ENCODE results near the gene FGF18. TPM values are rescaled to one million over a fixed set of nuclear protein-coding genes. Genes with fewer than 3 reads are reported as not detected.
"Not testable (repeated sequence)": the region's sequence is repeated elsewhere in the genome, so short reads cannot be mapped to it uniquely, and the experiment has no call there.

Gene FGF18
- total RNA-seq, 1 donor from 2014 or later, result 1.2 TPM

DNA sequence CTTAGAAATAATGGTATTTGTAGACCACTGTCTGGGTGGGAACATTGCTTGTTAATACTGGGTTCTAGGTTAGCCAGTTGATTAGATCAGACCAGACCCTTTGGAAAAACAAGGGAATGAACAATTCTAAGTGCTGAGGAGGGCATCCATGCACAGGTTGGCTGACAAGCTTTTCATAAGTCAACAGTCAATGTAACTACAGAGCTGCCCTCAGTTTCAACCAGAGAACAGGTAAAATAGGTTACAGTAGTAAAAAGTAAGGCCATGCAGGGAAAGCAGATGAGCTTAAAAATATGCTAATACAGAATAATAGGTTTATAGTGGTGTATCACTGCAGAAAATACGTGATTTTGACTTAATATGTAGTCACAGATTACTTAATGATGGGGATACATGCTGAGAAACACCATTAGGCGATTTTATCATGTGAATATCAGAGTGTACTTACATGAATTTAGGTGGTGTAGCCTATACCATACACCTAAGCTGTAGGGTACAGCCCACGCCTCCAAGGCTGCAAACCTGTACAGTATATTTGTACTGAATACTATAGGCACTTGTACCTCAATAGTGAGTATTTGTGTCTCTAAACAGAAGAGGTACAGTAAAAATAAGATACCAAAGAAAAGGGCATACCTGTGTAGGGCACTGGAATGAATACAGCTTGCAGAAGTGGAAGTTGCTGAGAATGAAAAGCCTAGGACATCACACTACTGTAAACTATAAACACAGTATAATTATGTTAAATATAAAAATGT is 6.1 kb upstream of the FGF18 start:
- Histone ChIP-seq H4K20me1 (ENCODE audit: insufficient read depth, low read length) (peaks cover 93% of the 10 kb centered on the region), H3K36me3 (ENCODE audit: insufficient read depth, low read length) (peaks cover 50% of the 10 kb centered on the region), H3K79me2 (ENCODE audit: insufficient read depth, low read length) (peaks cover 43% of the 10 kb centered on the region), H3K27me3 (ENCODE audit: insufficient read depth, low read length) (no peaks in the 10 kb centered on the region), H3K4me1 (ENCODE audit: insufficient read depth, low read length) (peaks cover 13% of the 10 kb centered on the region), H3K9me3 (ENCODE audit: insufficient read depth, low read depth, low read length) (no peaks in the 10 kb centered on the region), H3K4me3 (ENCODE audit: insufficient read depth, low read depth, low read length) (no peak overlapping the region), H3K9ac (ENCODE audit: low read length) (no peak overlapping the region), H3K4me2 (ENCODE audit: low read length) (no peak overlapping the region), H2AFZ (ENCODE audit: low read depth, low read length) (no peak overlapping the region), H3K27ac (ENCODE audit: low read depth, low read length) (no peak overlapping the region)
- Mint-ChIP-seq H3K27ac (ENCODE audit: unreplicated experiment) (no peak overlapping the region), H3K4me1 (ENCODE audit: low read depth, unreplicated experiment) (peaks cover 23% of the 10 kb centered on the region), H3K27me3 (ENCODE audit: low read depth, unreplicated experiment) (no peaks in the 10 kb centered on the region), H3K4me3 (ENCODE audit: unreplicated experiment) (no peak overlapping the region), H3K9me3 (ENCODE audit: unreplicated experiment) (no peaks in the 10 kb centered on the region), H3K36me3 (ENCODE audit: low read depth, unreplicated experiment) (peaks cover 12% of the 10 kb centered on the region)
- TF ChIP-seq, protein P1, sequence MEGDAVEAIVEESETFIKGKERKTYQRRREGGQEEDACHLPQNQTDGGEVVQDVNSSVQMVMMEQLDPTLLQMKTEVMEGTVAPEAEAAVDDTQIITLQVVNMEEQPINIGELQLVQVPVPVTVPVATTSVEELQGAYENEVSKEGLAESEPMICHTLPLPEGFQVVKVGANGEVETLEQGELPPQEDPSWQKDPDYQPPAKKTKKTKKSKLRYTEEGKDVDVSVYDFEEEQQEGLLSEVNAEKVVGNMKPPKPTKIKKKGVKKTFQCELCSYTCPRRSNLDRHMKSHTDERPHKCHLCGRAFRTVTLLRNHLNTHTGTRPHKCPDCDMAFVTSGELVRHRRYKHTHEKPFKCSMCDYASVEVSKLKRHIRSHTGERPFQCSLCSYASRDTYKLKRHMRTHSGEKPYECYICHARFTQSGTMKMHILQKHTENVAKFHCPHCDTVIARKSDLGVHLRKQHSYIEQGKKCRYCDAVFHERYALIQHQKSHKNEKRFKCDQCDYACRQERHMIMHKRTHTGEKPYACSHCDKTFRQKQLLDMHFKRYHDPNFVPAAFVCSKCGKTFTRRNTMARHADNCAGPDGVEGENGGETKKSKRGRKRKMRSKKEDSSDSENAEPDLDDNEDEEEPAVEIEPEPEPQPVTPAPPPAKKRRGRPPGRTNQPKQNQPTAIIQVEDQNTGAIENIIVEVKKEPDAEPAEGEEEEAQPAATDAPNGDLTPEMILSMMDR (IDR thresholded peaks at IDR 0.05; ENCODE audit: insufficient read depth, low read depth, low read length), result no peak
- no peak for TF ChIP-seq EZH2 (IDR thresholded peaks at IDR 0.05; ENCODE audit: insufficient read depth, low read length)
- DNase-seq (ENCODE audit: low read depth) (no peak), FAIRE-seq (no peak)

DNA sequence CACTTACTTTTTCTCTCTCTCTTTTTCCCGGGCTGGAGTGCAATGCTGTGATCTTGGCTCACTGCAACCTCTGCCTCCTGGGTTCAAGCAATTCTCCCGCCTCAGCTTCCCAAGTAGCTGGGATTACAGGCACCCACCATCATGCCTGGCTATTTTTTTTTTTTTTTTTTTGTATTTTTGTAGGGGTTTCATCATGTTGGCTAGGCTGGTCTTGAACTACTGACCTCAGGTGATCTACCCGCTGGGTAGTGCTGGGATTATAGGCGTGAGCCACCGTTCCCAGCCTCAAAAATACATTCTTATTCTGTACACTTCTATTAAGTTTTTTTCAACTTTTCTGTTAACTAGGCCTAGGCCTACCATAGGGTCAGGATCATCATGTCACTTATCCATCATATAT is 5.5 kb upstream of the FGF18 start:
- H3K27ac ChIP-seq (ENCODE audit: low read depth, low read length); H3K27me3 ChIP-seq (ENCODE audit: insufficient read depth, low read length); H3K27me3 Mint-ChIP-seq (ENCODE audit: low read depth, unreplicated experiment); H3K27ac Mint-ChIP-seq (ENCODE audit: unreplicated experiment); H3K4me3 Mint-ChIP-seq (ENCODE audit: unreplicated experiment); H3K9ac ChIP-seq (ENCODE audit: low read length); FAIRE-seq; H2AFZ ChIP-seq (ENCODE audit: low read depth, low read length); H3K9me3 ChIP-seq (ENCODE audit: insufficient read depth, low read depth, low read length); H3K36me3 Mint-ChIP-seq (ENCODE audit: low read depth, unreplicated experiment); H3K9me3 Mint-ChIP-seq (ENCODE audit: unreplicated experiment); DNase-seq (ENCODE audit: low read depth); H3K4me2 ChIP-seq (ENCODE audit: low read length); H3K4me3 ChIP-seq (ENCODE audit: insufficient read depth, low read depth, low read length): not testable (repeated sequence)
- Histone ChIP-seq H4K20me1 (ENCODE audit: insufficient read depth, low read length) (peaks cover 91% of the 10 kb centered on the region), H3K79me2 (ENCODE audit: insufficient read depth, low read length) (peaks cover 36% of the 10 kb centered on the region), H3K4me1 (ENCODE audit: insufficient read depth, low read length) (peaks cover 14% of the 10 kb centered on the region), H3K36me3 (ENCODE audit: insufficient read depth, low read length) (peaks cover 44% of the 10 kb centered on the region)
- H3K4me1 Mint-ChIP-seq (ENCODE audit: low read depth, unreplicated experiment), result peaks cover 18% of the 10 kb centered on the region

DNA sequence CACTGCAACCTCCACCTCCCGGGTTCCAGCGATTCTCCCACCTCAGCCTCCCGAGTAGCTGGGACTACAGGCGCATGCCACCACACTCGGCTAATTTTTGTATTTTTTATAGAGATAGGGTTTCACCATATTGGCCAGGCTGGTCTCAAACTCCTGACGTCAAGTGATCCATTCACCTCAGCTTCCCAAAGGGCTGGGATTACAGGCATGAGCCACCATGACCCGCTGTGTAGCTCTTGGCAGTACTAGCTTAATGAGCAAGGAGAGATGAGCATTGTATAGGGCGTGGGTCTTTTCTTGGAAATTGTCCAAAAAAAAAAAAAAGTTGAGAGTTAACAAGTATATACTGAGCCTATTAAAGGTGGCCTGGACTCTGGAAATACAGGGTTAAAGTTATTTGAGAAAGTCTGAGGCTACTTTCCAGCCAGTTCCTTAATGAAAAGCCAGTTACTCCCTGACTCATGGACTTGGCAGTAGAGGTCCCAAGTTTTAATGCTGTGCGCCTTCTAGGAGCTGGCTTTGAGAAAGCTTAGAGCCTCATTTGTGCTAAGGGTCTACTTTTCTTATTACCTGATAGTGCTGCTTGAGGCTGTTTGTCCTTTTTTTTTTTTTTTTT is 4.2 kb upstream of the FGF18 start:
- Histone ChIP-seq H4K20me1 (ENCODE audit: insufficient read depth, low read length) (peaks cover 81% of the 10 kb centered on the region), H3K4me1 (ENCODE audit: insufficient read depth, low read length) (peaks cover 8% of the 10 kb centered on the region), H3K9me3 (ENCODE audit: insufficient read depth, low read depth, low read length) (no peaks in the 10 kb centered on the region), H3K4me2 (ENCODE audit: low read length) (no peak overlapping the region), H2AFZ (ENCODE audit: low read depth, low read length) (no peak overlapping the region), H3K9ac (ENCODE audit: low read length) (no peak overlapping the region), H3K36me3 (ENCODE audit: insufficient read depth, low read length) (peaks cover 32% of the 10 kb centered on the region), H3K27me3 (ENCODE audit: insufficient read depth, low read length) (no peaks in the 10 kb centered on the region), H3K27ac (ENCODE audit: low read depth, low read length) (no peak overlapping the region), H3K4me3 (ENCODE audit: insufficient read depth, low read depth, low read length) (no peak overlapping the region), H3K79me2 (ENCODE audit: insufficient read depth, low read length) (peaks cover 24% of the 10 kb centered on the region)
- FAIRE-seq (no peak), DNase-seq (ENCODE audit: low read depth) (peak; percentile 76)
- TF ChIP-seq, protein P1 (IDR thresholded peaks at IDR 0.05; ENCODE audit: insufficient read depth, low read depth, low read length), result no peak
- no peak for TF ChIP-seq EZH2 (IDR thresholded peaks at IDR 0.05; ENCODE audit: insufficient read depth, low read length)
- no peaks in the 10 kb centered on the region for H3K27me3 Mint-ChIP-seq (ENCODE audit: low read depth, unreplicated experiment)
- H3K36me3 Mint-ChIP-seq (ENCODE audit: low read depth, unreplicated experiment), result peaks cover 5% of the 10 kb centered on the region
- no peaks in the 10 kb centered on the region for H3K9me3 Mint-ChIP-seq (ENCODE audit: unreplicated experiment)
- peaks cover 10% of the 10 kb centered on the region for H3K4me1 Mint-ChIP-seq (ENCODE audit: low read depth, unreplicated experiment)
- no peak overlapping the region for H3K4me3 Mint-ChIP-seq (ENCODE audit: unreplicated experiment)
- no peak overlapping the region for H3K27ac Mint-ChIP-seq (ENCODE audit: unreplicated experiment)
